Fibroblast of the aortic adventitia (primary cell): ENCODE measurements around the gene RAI2. TPM values are rescaled to one million over a fixed set of nuclear protein-coding genes. Genes with fewer than 3 reads are reported as not detected.

Experiments
- DNase-seq: peaks from one replicate; pipeline ENCODE4 v3.0.0-alpha.2; 2010; ENCODE audit warnings: low read depth
- H3K4me3 ChIP-seq: 2 replicates; pipeline ENCODE4 v1.5.1; 2011; ENCODE audit warnings: low read depth, mild to moderate bottlenecking, control low read depth, low read length, moderate library complexity
- CTCF ChIP-seq: IDR thresholded peaks from 2 replicates; pipeline ENCODE4 v1.5.1; 2011; ENCODE audit warnings: mild to moderate bottlenecking, low read length, control low read depth, inconsistent platforms; ENCODE audit not compliant: insufficient read depth
- total RNA-seq: library from RNA; depleted of rRNA; stranded (reverse); fragments of >200 nt; gene quantifications from 2 replicates; pipeline ENCODE4 v1.2.3, GENCODE V29; 2012; ENCODE audit warnings: low replicate concordance

Gene RAI2
- total RNA-seq, 1 donor = 4.0 TPM

- no peak for TF ChIP-seq CTCF
- H3K4me3 ChIP-seq = no peak overlapping the region
- no peak for DNase-seq
Observed at GRCh38 chrX:17831255-17831654, 29.8 kb downstream of the RAI2 start.

- DNase-seq = no peak
- H3K4me3 ChIP-seq = no peak overlapping the region
Observed at GRCh38 chrX:17830211-17830610, 30.9 kb downstream of the RAI2 start.

GRCh38 chrX:17829566-17829965 is 31.5 kb downstream of the RAI2 start:
- peak; percentile 59 for DNase-seq
- no peak overlapping the region for H3K4me3 ChIP-seq
- TF ChIP-seq CTCF = no peak

More at GRCh38 chrX:17830211-17830610, 30.9 kb downstream of the RAI2 start:
- TF ChIP-seq CTCF = no peak

GRCh38 chrX:17828171-17828570 is 32.9 kb downstream of the RAI2 start:
- DNase-seq = no peak
- no peak overlapping the region for H3K4me3 ChIP-seq
- no peak for TF ChIP-seq CTCF

- H3K4me3 ChIP-seq = no peak overlapping the region
- peak; percentile 46 for DNase-seq
- TF ChIP-seq CTCF = no peak
Observed at GRCh38 chrX:17826609-17827496, 34.2 kb downstream of the RAI2 start.

- DNase-seq = peak; percentile 15
- TF ChIP-seq CTCF = no peak
- H3K4me3 ChIP-seq = no peak overlapping the region
Observed at GRCh38 chrX:17824980-17825379, 36.1 kb downstream of the RAI2 start.
